A673 (cell line): ENCODE data around the gene METTL23. TPM values are rescaled to one million over a fixed set of nuclear protein-coding genes. Genes with fewer than 3 reads are reported as not detected.
A peak's percentile ranks its signal among the peaks of the same experiment; 100 is the strongest.
"Not testable (repeated sequence)": the region's sequence is repeated elsewhere in the genome, so short reads cannot be mapped to it uniquely, and the experiment has no call there.

Source experiments
- BruUV-seq: library from RNA; stranded (reverse); fragments of 400-500 nt; replicated peaks from 2 replicates; lab custom pipeline; 2021; lab: Mats Ljungman, UMichigan
- CTCF ChIA-PET: fragments of 300-600 bp; sonication (Branson Sonifier 250); formaldehyde crosslinking; loops from one replicate; lab custom pipeline; 2022; ENCODE audit warnings: antibody characterized with exemption; lab: Charles Lee
- POLR2A ChIA-PET: fragments of 300-600 bp; sonication (Branson Sonifier 250); formaldehyde crosslinking; loops from one replicate; lab custom pipeline; 2022; ENCODE audit warnings: antibody characterized with exemption; ENCODE audit not compliant: low non-redundant PET; lab: Charles Lee
- DNase-seq: peaks from one replicate; pipeline ENCODE4 v3.0.0-alpha.2; 2015; ENCODE audit warnings: low spot score
- H3K27ac ChIP-seq: fragments of 200-600 bp; sonication (generic); 2 replicates; pipeline ENCODE4 v1.5.1; 2016; ENCODE audit warnings: mixed run types, low read depth, mild to moderate bottlenecking, mixed read lengths, antibody characterized with exemption, low read length; ENCODE audit not compliant: poor library complexity, severe bottlenecking
- H3K27me3 ChIP-seq: fragments of 200-600 bp; sonication (generic); replicated peaks from 2 replicates; pipeline ENCODE4 v1.6.1; 2017; ENCODE audit warnings: mixed run types, low read depth, mild to moderate bottlenecking, mixed read lengths, antibody characterized with exemption, low read length; ENCODE audit not compliant: insufficient read depth, poor library complexity
- H3K36me3 ChIP-seq: fragments of 200-600 bp; sonication (generic); 2 replicates; pipeline ENCODE4 v1.6.1; 2016; ENCODE audit warnings: mixed run types, mild to moderate bottlenecking, mixed read lengths, antibody characterized with exemption, low read length; ENCODE audit not compliant: insufficient read depth, poor library complexity, severe bottlenecking
- H3K4me1 ChIP-seq: fragments of 200-600 bp; sonication (generic); 2 replicates; pipeline ENCODE4 v1.6.1; 2017; ENCODE audit warnings: mixed run types, mild to moderate bottlenecking, mixed read lengths, antibody characterized with exemption, low read length; ENCODE audit not compliant: insufficient read depth, poor library complexity, severe bottlenecking
- H3K4me3 ChIP-seq: fragments of 200-600 bp; sonication (generic); 2 replicates; pipeline ENCODE4 v1.5.1; 2016; ENCODE audit warnings: low read depth, mixed run types, mild to moderate bottlenecking, mixed read lengths, low read length; ENCODE audit not compliant: poor library complexity, severe bottlenecking
- H3K9me3 ChIP-seq: fragments of 200-600 bp; sonication (generic); 2 replicates; pipeline ENCODE4 v1.6.1; 2016; ENCODE audit warnings: mixed run types, low read depth, mild to moderate bottlenecking, mixed read lengths, antibody characterized with exemption, low read length; ENCODE audit not compliant: poor library complexity, severe bottlenecking
- CTCF ChIP-seq: fragments of 300-800, 200-600 bp; sonication (generic); conservative IDR thresholded peaks from 2 replicates; pipeline ENCODE4 v1.5.1; 2017; ENCODE audit warnings: low read depth, mild to moderate bottlenecking, antibody characterized with exemption, low read length, moderate library complexity, mixed read lengths
- EZH2 ChIP-seq: fragments of 200-600 bp; sonication (generic); IDR thresholded peaks from 2 replicates; pipeline ENCODE4 v1.6.1; 2017; ENCODE audit warnings: borderline replicate concordance, low read depth, mild to moderate bottlenecking, mixed read lengths, antibody characterized with exemption, low read length; ENCODE audit not compliant: poor library complexity, severe bottlenecking
- intact Hi-C: fragments of 100-400 bp; cut with micrococcal nuclease; formaldehyde crosslinking; loops from one replicate; pipeline ENCODE4 v1.10.0; 2022; ENCODE audit not compliant: unreplicated experiment
- total RNA-seq: library from RNA; stranded (reverse); gene quantifications from 2 replicates; pipeline ENCODE4 v1.2.3, GENCODE V29; 2021

METTL23 gene
- total RNA-seq, 1 experiment from 2014 or later: 42.4 TPM

GRCh38 chr17:76722279-76722678, 4.4 kb upstream of the METTL23 start:
- ChIA-PET POLR2A (no interaction called here), CTCF (no interaction called here)
- no TSS peak for BruUV-seq
- peaks cover 11% of the 10 kb centered on the region for H3K4me1 ChIP-seq
- no peak for DNase-seq
- H3K27ac ChIP-seq: no peak overlapping the region
- TF ChIP-seq EZH2 (no peak), CTCF (no peak)
- H3K27me3 ChIP-seq: no peaks in the 10 kb centered on the region
- no peaks in the 10 kb centered on the region for H3K9me3 ChIP-seq
- H3K36me3 ChIP-seq: peaks cover 76% of the 10 kb centered on the region
- intact Hi-C loops: no loop called here
- H3K4me3 ChIP-seq: no peak overlapping the region

- BruUV-seq, H3K4me3 ChIP-seq, DNase-seq, H3K27me3 ChIP-seq, POLR2A ChIA-PET, intact Hi-C loops, CTCF ChIA-PET, H3K9me3 ChIP-seq, H3K27ac ChIP-seq: not testable (repeated sequence)
- H3K36me3 ChIP-seq: peaks cover 70% of the 10 kb centered on the region
- peaks cover 17% of the 10 kb centered on the region for H3K4me1 ChIP-seq
Measured at GRCh38 chr17:76722977-76723376, 3.7 kb upstream of the METTL23 start.

GRCh38 chr17:76723812-76724211, 2.8 kb upstream of the METTL23 start:
- no peak for DNase-seq
- ChIA-PET POLR2A (no interaction called here), CTCF (no interaction called here)
- Histone ChIP-seq H3K4me3 (no peak overlapping the region), H3K36me3 (peaks cover 62% of the 10 kb centered on the region), H3K4me1 (peaks cover 19% of the 10 kb centered on the region), H3K9me3 (no peaks in the 10 kb centered on the region), H3K27me3 (no peaks in the 10 kb centered on the region), H3K27ac (no peak overlapping the region)
- no peak for TF ChIP-seq EZH2
- no peak for TF ChIP-seq CTCF
- no TSS peak for BruUV-seq
- intact Hi-C loops: no loop called here

- peak; percentile 69 for DNase-seq
- POLR2A ChIA-PET: no interaction called here
- TF ChIP-seq CTCF (no peak), EZH2 (no peak)
Measured at GRCh38 chr17:76725580-76726230, 934 bp upstream of the METTL23 start.

More at GRCh38 chr17:76725580-76726230, 934 bp upstream of the METTL23 start:
- intact Hi-C loops: no loop called here
- Histone ChIP-seq H3K27me3 (no peaks in the 10 kb centered on the region), H3K9me3 (no peaks in the 10 kb centered on the region), H3K36me3 (peaks cover 53% of the 10 kb centered on the region), H3K4me1 (peaks cover 19% of the 10 kb centered on the region), H3K27ac (peak overlapping the region; percentile 99), H3K4me3 (peak overlapping the region; percentile 98)
- CTCF ChIA-PET: no interaction called here
- no TSS peak for BruUV-seq
